K562 (cell line): ENCODE data around the gene C1orf56. TPM values are rescaled to one million over a fixed set of nuclear protein-coding genes. Genes with fewer than 3 reads are reported as not detected.
A peak's percentile ranks its signal among the peaks of the same experiment; 100 is the strongest.

Experiments
- ARNT ChIP-seq, 2 experiments: fragments of 450-650 bp; IDR thresholded peaks; 2 replicates each; pipeline ENCODE4 v1.6.1; 2016; ENCODE audit warnings: mild to moderate bottlenecking in 1 of 2
- DACH1 ChIP-seq: fragments of 450-650 bp; IDR thresholded peaks from 2 replicates; pipeline ENCODE4 v1.6.1; 2018; ENCODE audit not compliant: partially characterized antibody
- DNMT1 ChIP-seq: fragments of 450-650 bp; IDR thresholded peaks from 2 replicates; pipeline ENCODE4 v1.6.1; 2016; ENCODE audit warnings: antibody characterized with exemption, mild to moderate bottlenecking
- HLTF ChIP-seq: fragments of 450-650 bp; IDR thresholded peaks from 2 replicates; pipeline ENCODE4 v1.6.1; 2016
- ID3 ChIP-seq, 2 experiments: fragments of 250-450 bp in 1 of 2; fragments of 450-650 bp in 1 of 2; sonication (Bioruptor Pico) in 1 of 2; IDR thresholded peaks; 2 replicates each; pipeline versions ENCODE4 v1.6.1 to v1.8.0; 2016 to 2021; ENCODE audit warnings: mild to moderate bottlenecking in 2 of 2, moderate library complexity in 2 of 2, missing compliant biosample characterization in 1 of 2, missing genetic modification characterization in 1 of 2
- IRF9 ChIP-seq: fragments of 450-650 bp; IDR thresholded peaks from 2 replicates; pipeline ENCODE4 v1.6.1; 2016; ENCODE audit warnings: missing biosample characterization, missing genetic modification characterization
- JUNB ChIP-seq: fragments of 450-650 bp; formaldehyde crosslinking; conservative IDR thresholded peaks from 2 replicates; pipeline ENCODE4 v1.4.0; 2020; ENCODE audit warnings: mild to moderate bottlenecking
- KAT7 ChIP-seq: sonication (generic); formaldehyde crosslinking; IDR thresholded peaks from 2 replicates; pipeline ENCODE4 v1.8.0; 2022; ENCODE audit warnings: missing genetic modification reagents, mild to moderate bottlenecking, borderline replicate concordance
- MAFK ChIP-seq: IDR thresholded peaks from 2 replicates; pipeline ENCODE4 v1.6.1; 2011; ENCODE audit warnings: low read length, improper control_type of control experiment
- MAZ ChIP-seq, 2 experiments: fragments of 450-650 bp in 1 of 2; sonication (generic) in 1 of 2; formaldehyde crosslinking; IDR thresholded peaks in 1 of 2; conservative IDR thresholded peaks in 1 of 2; 2 replicates each; pipeline versions ENCODE4 v1.4.0 to v1.5.0; 2020; ENCODE audit warnings: mild to moderate bottlenecking in 1 of 2, missing genetic modification reagents in 1 of 2
- MNT ChIP-seq, 2 experiments: fragments of 450-650 bp; conservative IDR thresholded peaks; 2 replicates each; pipeline ENCODE4 v1.6.1; 2017; ENCODE audit warnings: mild to moderate bottlenecking in 2 of 2, moderate library complexity in 2 of 2
- NCOR1 ChIP-seq: fragments of 450-650 bp; IDR thresholded peaks from 2 replicates; pipeline ENCODE4 v1.6.1; 2016; ENCODE audit warnings: mild to moderate bottlenecking, moderate library complexity
- PML ChIP-seq: IDR thresholded peaks from 2 replicates; pipeline ENCODE4 v1.6.1; 2012; ENCODE audit warnings: low read length, inconsistent platforms
- TEAD2 ChIP-seq: fragments of 450-650 bp; IDR thresholded peaks from 2 replicates; pipeline ENCODE4 v1.6.1; 2016; ENCODE audit warnings: missing genetic modification characterization, control low read depth, missing compliant biosample characterization
- ZBTB34 ChIP-seq: fragments of 250-450 bp; sonication (Bioruptor Pico); IDR thresholded peaks from 2 replicates; pipeline ENCODE4 v1.8.0; 2021; ENCODE audit warnings: mild to moderate bottlenecking, moderate library complexity
- ZFPM2 ChIP-seq: fragments of 250-450 bp; sonication (Bioruptor Pico); IDR thresholded peaks from 2 replicates; pipeline ENCODE4 v1.5.1; 2022; ENCODE audit warnings: mild to moderate bottlenecking
- ZMIZ1 ChIP-seq, 2 experiments: fragments of 150-350 bp in 1 of 2; IDR thresholded peaks; 2 replicates each; pipeline ENCODE4 v1.6.1; 2012 to 2016; ENCODE audit warnings: low read depth in 2 of 2, low read length in 2 of 2, mild to moderate bottlenecking in 1 of 2, moderate library complexity in 1 of 2
- ZNF143 ChIP-seq: sonication (generic); formaldehyde crosslinking; IDR thresholded peaks from 2 replicates; pipeline ENCODE4 v1.9.0; 2022; ENCODE audit warnings: mild to moderate bottlenecking, missing genetic modification reagents
- ZNF23 ChIP-seq: fragments of 250-450 bp; sonication (Bioruptor Pico); IDR thresholded peaks from 2 replicates; pipeline ENCODE4 v1.4.0; 2020; ENCODE audit warnings: mild to moderate bottlenecking
- polyA plus RNA-seq, 8 experiments: library from polyadenylated mRNA; depleted of rRNA in 4 of 8; stranded (reverse) in 5 of 8; unstranded in 3 of 8; fragments of >200 nt; fragmentation: Nextera tagmentation in 2 of 8; fragmentation: Illumina TruSeq in 1 of 8; extraction: Ambion mirVana in 2 of 8; extraction: Trizol in 1 of 8; gene quantifications; 2 replicates each; pipeline versions ENCODE4 v1.2.1 to v1.2.3, GENCODE V29; 2011 to 2014; ENCODE audit warnings: inconsistent platforms in 1 of 8, missing spikeins in 1 of 8
- total RNA-seq, 7 experiments: library from RNA; depleted of rRNA in 6 of 7; stranded (reverse); fragments of >200 nt in 6 of 7; fragmentation: Illumina TruSeq in 2 of 7; extraction: Trizol in 2 of 7; gene quantifications; 2 replicates each; pipeline versions ENCODE4 v1.2.1 to v1.2.3, GENCODE V29; 2011 to 2021; ENCODE audit warnings: low replicate concordance in 1 of 7

C1orf56 gene
- total and polyA plus RNA-seq, 9 of the 15 experiments (the other 6 are each of a cell fraction or from before 2014, with no cell fraction given): 0.18 to 15.7 (median 1.1) TPM

GRCh38 chr1:151070474-151071276 lies 23.1 kb downstream of the C1orf56 start, which contains the start of gene GABPB2 (continued):
- no peak for TF ChIP-seq ID3 (CRISPR knock-in tag; IDR thresholded peaks at IDR 0.05)
- peak; percentile 94 for TF ChIP-seq ID3 (tag; IDR thresholded peaks at IDR 0.05)
- TF ChIP-seq TEAD2 (tag): 0 out of 2 replicates have a peak, but pooled peaks have one; percentile 40
- TF ChIP-seq ZFPM2 (CRISPR knock-in tag): no peak
- peak in 1 of 2 experiments; percentile 71; a peak in 1 of 4 replicates for TF ChIP-seq ZMIZ1 (IDR thresholded peaks at IDR 0.05; ENCODE audit: low read depth in 2 of 2, low read length in 2 of 2)
- peak; percentile 64 for TF ChIP-seq NCOR1
- TF ChIP-seq MNT (conservative IDR thresholded peaks at IDR 0.05): peak; percentile 88 to 92
- TF ChIP-seq DACH1: no peak
- TF ChIP-seq MAFK: no peak; the same call in 1 of the 2 replicates
- TF ChIP-seq ZNF23 (CRISPR knock-in tag): no peak
- no peak; the same call in none of the 2 replicates for TF ChIP-seq IRF9
- 0 out of 2 replicates have a peak, but pooled peaks have one; percentile 18 for TF ChIP-seq JUNB (CRISPR knock-in tag)
- peak; percentile 59; the same call in 1 of the 2 replicates for TF ChIP-seq ZNF143
- peak; percentile 92 to 94; a peak in 3 of 4 replicates for TF ChIP-seq ARNT (IDR thresholded peaks at IDR 0.05)
- TF ChIP-seq HLTF: peak; percentile 91
- TF ChIP-seq DNMT1: 0 out of 2 replicates have a peak, but pooled peaks have one; percentile 60
- peak; percentile 75 for TF ChIP-seq PML
- TF ChIP-seq MAZ (CRISPR knock-in tag; conservative IDR thresholded peaks at IDR 0.05 in 1 of 2, IDR thresholded peaks at IDR 0.05 in 1 of 2): peak; percentile 77 to 85
- TF ChIP-seq ZBTB34 (CRISPR knock-in tag): no peak
- TF ChIP-seq KAT7 (CRISPR knock-in tag): peak; percentile 65
